Measurements from ENCODE around the gene WNT7A. TPM values are rescaled to one million over a fixed set of nuclear protein-coding genes. Genes with fewer than 3 reads are reported as not detected.

Gene WNT7A
- total and polyA plus RNA-seq, 2 experiments from 2014 or later, result not detected

GRCh38 chr3:13883681-13884080 is 3.8 kb upstream of the WNT7A start:
- in situ Hi-C loops (cut with MboI), result loop anchor here (25.0 kb wide), 1 partner anchor 396 kb away; the partner anchor contains the start of gene HDAC11

GRCh38 chr3:13882876-13883275 is 3.0 kb upstream of the WNT7A start:
- no peak overlapping the region for H2AFZ ChIP-seq
- no peak overlapping the region for H3K9ac ChIP-seq
- WGBS, 2 experiments (ENCODE audit: low coverage in 1 of 2, low lambda C conversion rate in 2 of 2, missing lambda C conversion rate in 2 of 2), result 55 to 73% methylated on average over 3 of the region's 3 CpGs
- TF ChIP-seq EZH2 (IDR thresholded peaks at IDR 0.05; ENCODE audit: insufficient read depth, poor library complexity, severe bottlenecking), result no peak
- TF ChIP-seq EZH2phosphoT487 (IDR thresholded peaks at IDR 0.05; ENCODE audit: insufficient read depth, low read depth), result no peak
- no peak for DNase-seq
- H3F3A ChIP-seq (ENCODE audit: insufficient read depth), result no peaks in the 10 kb centered on the region
- H3K4me2 ChIP-seq (ENCODE audit: unreplicated experiment), result no peak overlapping the region
- H3K9me2 ChIP-seq (ENCODE audit: insufficient read depth), result no peaks in the 10 kb centered on the region
- no peaks in the 10 kb centered on the region for H4K20me1 ChIP-seq (ENCODE audit: insufficient read depth)
- H3K27me3 ChIP-seq (replicated peaks; ENCODE audit: insufficient read depth), result peaks cover 64% of the 10 kb centered on the region
- H3K9me3 ChIP-seq (ENCODE audit: low read depth), result no peaks in the 10 kb centered on the region
- no peaks in the 10 kb centered on the region for H3K4me1 ChIP-seq (ENCODE audit: insufficient read depth)
- in situ Hi-C loops (cut with MboI), result loop anchor here (25.0 kb wide), 1 partner anchor 396 kb away; the partner anchor contains the start of gene HDAC11
- no peaks in the 10 kb centered on the region for H3K79me2 ChIP-seq (ENCODE audit: insufficient read depth)
- no peak overlapping the region for H3K4me3 ChIP-seq
- H3K27ac ChIP-seq, result no peak overlapping the region
- H3K36me3 ChIP-seq (ENCODE audit: low read depth), result no peaks in the 10 kb centered on the region

More at GRCh38 chr3:13883681-13884080, 3.8 kb upstream of the WNT7A start:
- Histone ChIP-seq H3K4me1 (ENCODE audit: insufficient read depth) (no peaks in the 10 kb centered on the region), H2AFZ (no peak overlapping the region), H3K9me3 (ENCODE audit: low read depth) (no peaks in the 10 kb centered on the region), H3F3A (ENCODE audit: insufficient read depth) (no peaks in the 10 kb centered on the region), H3K9me2 (ENCODE audit: insufficient read depth) (no peaks in the 10 kb centered on the region), H3K4me3 (no peak overlapping the region), H3K27ac (no peak overlapping the region), H3K27me3 (replicated peaks; ENCODE audit: insufficient read depth) (peaks cover 56% of the 10 kb centered on the region), H4K20me1 (ENCODE audit: insufficient read depth) (no peaks in the 10 kb centered on the region), H3K36me3 (ENCODE audit: low read depth) (no peaks in the 10 kb centered on the region), H3K79me2 (ENCODE audit: insufficient read depth) (no peaks in the 10 kb centered on the region), H3K9ac (no peak overlapping the region), H3K4me2 (ENCODE audit: unreplicated experiment) (no peak overlapping the region)
- 17 to 37% methylated on average over 2 of the region's 2 CpGs for WGBS, 2 experiments (ENCODE audit: low coverage in 1 of 2, low lambda C conversion rate in 2 of 2, missing lambda C conversion rate in 2 of 2)
- TF ChIP-seq EZH2 (IDR thresholded peaks at IDR 0.05; ENCODE audit: insufficient read depth, poor library complexity, severe bottlenecking) (no peak), EZH2phosphoT487 (IDR thresholded peaks at IDR 0.05; ENCODE audit: insufficient read depth, low read depth) (no peak)
- no peak for DNase-seq

DNA sequence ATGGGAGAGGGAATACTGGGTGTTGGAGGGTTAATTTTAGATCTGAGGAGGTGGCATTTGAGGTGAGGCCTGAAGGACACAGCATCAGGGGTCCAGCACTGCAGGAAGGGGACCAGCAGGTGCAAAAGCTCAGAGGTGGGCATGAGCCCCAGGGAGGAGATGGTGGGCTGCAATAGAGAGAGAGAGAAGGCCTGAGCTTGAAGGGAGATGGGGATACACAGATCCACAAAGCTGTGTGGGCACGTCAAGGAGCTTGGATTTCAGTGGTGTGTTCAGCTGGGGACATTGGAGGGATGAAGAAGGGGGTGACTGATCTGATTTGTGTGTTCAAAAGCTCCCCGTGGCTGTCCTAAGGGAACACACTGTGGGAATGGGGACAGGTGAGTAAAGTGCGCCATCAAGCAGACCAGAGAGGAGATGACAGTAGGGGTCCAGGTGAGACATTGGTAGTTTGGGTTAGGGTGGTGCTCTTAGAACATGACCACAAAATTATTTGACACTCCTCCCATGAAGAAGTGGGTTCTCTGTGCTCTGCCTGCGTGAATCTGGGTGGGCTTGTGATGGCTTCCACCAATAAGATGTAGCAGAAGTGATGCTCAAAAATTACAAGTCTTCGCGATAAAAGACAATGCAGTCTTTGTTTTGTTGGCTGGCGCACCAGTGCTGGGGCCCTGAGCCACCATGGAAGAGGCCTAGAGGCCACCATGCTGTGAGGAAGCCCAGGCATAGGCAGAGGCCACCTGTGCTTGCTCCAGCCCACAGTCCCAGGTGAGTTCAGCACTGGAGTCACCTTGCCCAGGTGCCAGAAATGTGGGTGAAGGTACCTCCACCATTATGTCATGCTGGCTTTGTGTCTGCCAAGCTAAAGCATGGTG is 1.9 kb upstream of the WNT7A start:
- TF ChIP-seq EZH2 (IDR thresholded peaks at IDR 0.05; ENCODE audit: insufficient read depth, poor library complexity, severe bottlenecking), result no peak
- TF ChIP-seq EZH2phosphoT487 (IDR thresholded peaks at IDR 0.05; ENCODE audit: insufficient read depth, low read depth), result no peak
- Histone ChIP-seq H3F3A (ENCODE audit: insufficient read depth) (no peaks in the 10 kb centered on the region), H3K27ac (no peak overlapping the region), H3K9me3 (ENCODE audit: low read depth) (no peaks in the 10 kb centered on the region), H2AFZ (no peak overlapping the region), H3K4me3 (no peak overlapping the region), H3K4me2 (ENCODE audit: unreplicated experiment) (no peak overlapping the region), H3K4me1 (ENCODE audit: insufficient read depth) (no peaks in the 10 kb centered on the region), H3K27me3 (replicated peaks; ENCODE audit: insufficient read depth) (peaks cover 76% of the 10 kb centered on the region), H4K20me1 (ENCODE audit: insufficient read depth) (no peaks in the 10 kb centered on the region), H3K36me3 (ENCODE audit: low read depth) (no peaks in the 10 kb centered on the region), H3K9me2 (ENCODE audit: insufficient read depth) (no peaks in the 10 kb centered on the region), H3K79me2 (ENCODE audit: insufficient read depth) (no peaks in the 10 kb centered on the region), H3K9ac (no peak overlapping the region)
- no peak for DNase-seq
- 56 to 66% methylated on average over 7 of the region's 7 CpGs for WGBS, 2 experiments (ENCODE audit: low coverage in 1 of 2, low lambda C conversion rate in 2 of 2, missing lambda C conversion rate in 2 of 2)
- in situ Hi-C loops (cut with MboI), result loop anchor here (25.0 kb wide), 1 partner anchor 394 kb away; the partner anchor contains the start of gene HDAC11

GRCh38 chr3:13880811-13881156 is 913 bp upstream of the WNT7A start:
- Histone ChIP-seq H3K27ac (no peak overlapping the region), H3K4me1 (ENCODE audit: insufficient read depth) (no peaks in the 10 kb centered on the region), H3K36me3 (ENCODE audit: low read depth) (no peaks in the 10 kb centered on the region), H3K4me2 (ENCODE audit: unreplicated experiment) (no peak overlapping the region), H4K20me1 (ENCODE audit: insufficient read depth) (no peaks in the 10 kb centered on the region), H3K9me3 (ENCODE audit: low read depth) (no peaks in the 10 kb centered on the region), H3K79me2 (ENCODE audit: insufficient read depth) (no peaks in the 10 kb centered on the region), H3K27me3 (replicated peaks; ENCODE audit: insufficient read depth) (peaks cover 82% of the 10 kb centered on the region), H3K9ac (no peak overlapping the region), H3F3A (ENCODE audit: insufficient read depth) (no peaks in the 10 kb centered on the region), H3K4me3 (no peak overlapping the region), H2AFZ (no peak overlapping the region), H3K9me2 (ENCODE audit: insufficient read depth) (no peaks in the 10 kb centered on the region)
- TF ChIP-seq EZH2phosphoT487 (IDR thresholded peaks at IDR 0.05; ENCODE audit: insufficient read depth, low read depth), result no peak
- no peak for TF ChIP-seq EZH2 (IDR thresholded peaks at IDR 0.05; ENCODE audit: insufficient read depth, poor library complexity, severe bottlenecking)
- WGBS, 2 experiments (ENCODE audit: low coverage in 1 of 2, low lambda C conversion rate in 2 of 2, missing lambda C conversion rate in 2 of 2), result 5 to 10% methylated on average over 15 of the region's 15 CpGs
- in situ Hi-C loops (cut with MboI), result loop anchor here (25.0 kb wide), 1 partner anchor 393 kb away; the partner anchor contains the start of gene HDAC11
- DNase-seq, result no peak
